SU-DHL-6 (cell line): Measurements from ENCODE around the gene COLQ.

Source experiments
- CTCF ChIP-seq: fragments of 200-600 bp; sonication (generic); IDR thresholded peaks from one replicate; pipeline ENCODE4 v1.5.1; 2017; ENCODE audit warnings: antibody characterized with exemption, mild to moderate bottlenecking, low read length, moderate library complexity; ENCODE audit not compliant: insufficient read depth, poor library complexity, severe bottlenecking
- EZH2phosphoT487 ChIP-seq: fragments of 200-600 bp; sonication (generic), shearing (Covaris generic); conservative IDR thresholded peaks from 2 replicates; pipeline ENCODE4 v1.6.1; 2018; ENCODE audit warnings: mild to moderate bottlenecking, antibody characterized with exemption, low read length, moderate library complexity, mixed read lengths

- no peak for TF ChIP-seq CTCF
- TF ChIP-seq EZH2phosphoT487 = no peak
Measured at GRCh38 chr3:15562560-15562959, 41.1 kb upstream of the COLQ start.
